Activated T-helper 17 cell treated with anti-CD3 and anti-CD28 coated beads, Interleukin-2, amount 50 U/mL, for 72 hours (primary cell): ENCODE measurements around the gene CDSN. TPM values are rescaled to one million over a fixed set of nuclear protein-coding genes. Genes with fewer than 3 reads are reported as not detected.

ENCODE experiments used
- ATAC-seq: fragments of 150-1000 bp; cut with Tn5 transposase; replicated peaks from 2 replicates; pipeline ENCODE4 v1.10.0; 2021; ENCODE audit warnings: mild to moderate bottlenecking, moderate library complexity
- H3K27ac Mint-ChIP-seq: one replicate; pipeline ENCODE4 v1.8.0; 2022; ENCODE audit warnings: mixed read lengths
- H3K27me3 Mint-ChIP-seq: one replicate; pipeline ENCODE4 v1.8.0; 2022; ENCODE audit warnings: mixed read lengths
- H3K36me3 Mint-ChIP-seq: one replicate; pipeline ENCODE4 v1.8.0; 2022; ENCODE audit warnings: low read depth, mild to moderate bottlenecking, mixed read lengths
- H3K4me1 Mint-ChIP-seq: one replicate; pipeline ENCODE4 v1.8.0; 2022; ENCODE audit warnings: mixed read lengths
- H3K4me3 Mint-ChIP-seq: one replicate; pipeline ENCODE4 v1.8.0; 2022; ENCODE audit warnings: mild to moderate bottlenecking, mixed read lengths
- H3K9me3 Mint-ChIP-seq: one replicate; pipeline ENCODE4 v1.8.0; 2022; ENCODE audit warnings: mixed read lengths
- total RNA-seq, 2 donors: library from RNA; stranded (reverse); gene quantifications; one replicate each; pipeline ENCODE4 v1.2.3, GENCODE V29; 2022

The CDSN gene
- total RNA-seq, 2 donors from 2014 or later: not detected

GRCh38 chr6:31131595-31131994 lies 11.3 kb upstream of the CDSN start:
- H3K27me3 Mint-ChIP-seq: no peaks in the 10 kb centered on the region
- no peak for ATAC-seq
- no peak overlapping the region for H3K27ac Mint-ChIP-seq
- H3K36me3 Mint-ChIP-seq: no peaks in the 10 kb centered on the region
- H3K4me1 Mint-ChIP-seq: peaks cover 5% of the 10 kb centered on the region
- no peak overlapping the region for H3K4me3 Mint-ChIP-seq
- H3K9me3 Mint-ChIP-seq: no peaks in the 10 kb centered on the region

- Mint-ChIP-seq H3K9me3 (no peaks in the 10 kb centered on the region), H3K4me3 (no peak overlapping the region), H3K4me1 (peaks cover 5% of the 10 kb centered on the region), H3K27me3 (no peaks in the 10 kb centered on the region), H3K36me3 (no peaks in the 10 kb centered on the region), H3K27ac (no peak overlapping the region)
- no peak for ATAC-seq
Observed at GRCh38 chr6:31130751-31131150, 10.5 kb upstream of the CDSN start.

GRCh38 chr6:31129130-31129529 lies 8.9 kb upstream of the CDSN start:
- H3K27ac Mint-ChIP-seq: no peak overlapping the region
- H3K27me3 Mint-ChIP-seq: no peaks in the 10 kb centered on the region
- H3K36me3 Mint-ChIP-seq: no peaks in the 10 kb centered on the region
- no peak for ATAC-seq
- H3K4me1 Mint-ChIP-seq: peaks cover 5% of the 10 kb centered on the region
- no peaks in the 10 kb centered on the region for H3K9me3 Mint-ChIP-seq
- H3K4me3 Mint-ChIP-seq: no peak overlapping the region

- H3K9me3 Mint-ChIP-seq: no peaks in the 10 kb centered on the region
- no peak overlapping the region for H3K4me3 Mint-ChIP-seq
- peak; percentile 68 for ATAC-seq
- H3K27me3 Mint-ChIP-seq: no peaks in the 10 kb centered on the region
- no peak overlapping the region for H3K27ac Mint-ChIP-seq
- H3K4me1 Mint-ChIP-seq: peaks cover 5% of the 10 kb centered on the region
- no peaks in the 10 kb centered on the region for H3K36me3 Mint-ChIP-seq
Observed at GRCh38 chr6:31128093-31128676, 7.9 kb upstream of the CDSN start.

- Mint-ChIP-seq H3K27me3 (no peaks in the 10 kb centered on the region), H3K9me3 (no peaks in the 10 kb centered on the region), H3K4me3 (no peak overlapping the region), H3K36me3 (no peaks in the 10 kb centered on the region), H3K27ac (no peak overlapping the region), H3K4me1 (peaks cover 5% of the 10 kb centered on the region)
- ATAC-seq: no peak
Observed at GRCh38 chr6:31126396-31127175, 6.3 kb upstream of the CDSN start.

- Mint-ChIP-seq H3K9me3 (no peaks in the 10 kb centered on the region), H3K36me3 (no peaks in the 10 kb centered on the region), H3K27me3 (no peaks in the 10 kb centered on the region), H3K27ac (no peak overlapping the region), H3K4me1 (peaks cover 5% of the 10 kb centered on the region), H3K4me3 (no peak overlapping the region)
- no peak for ATAC-seq
Observed at GRCh38 chr6:31125586-31126363, 5.5 kb upstream of the CDSN start.

- Mint-ChIP-seq H3K9me3 (no peaks in the 10 kb centered on the region), H3K4me1 (peaks cover 5% of the 10 kb centered on the region), H3K27ac (no peak overlapping the region), H3K4me3 (no peak overlapping the region), H3K27me3 (no peaks in the 10 kb centered on the region), H3K36me3 (no peaks in the 10 kb centered on the region)
- ATAC-seq: no peak
Observed at GRCh38 chr6:31125162-31125561, 4.9 kb upstream of the CDSN start.

- no peaks in the 10 kb centered on the region for H3K27me3 Mint-ChIP-seq
- ATAC-seq: no peak
- H3K36me3 Mint-ChIP-seq: no peaks in the 10 kb centered on the region
- H3K27ac Mint-ChIP-seq: no peak overlapping the region
- no peaks in the 10 kb centered on the region for H3K9me3 Mint-ChIP-seq
- H3K4me1 Mint-ChIP-seq: peaks cover 3% of the 10 kb centered on the region
- H3K4me3 Mint-ChIP-seq: no peak overlapping the region
Observed at GRCh38 chr6:31122791-31123706, 2.8 kb upstream of the CDSN start.

GRCh38 chr6:31121131-31121790 lies 1.0 kb upstream of the CDSN start:
- H3K4me1 Mint-ChIP-seq: no peaks in the 10 kb centered on the region
- H3K9me3 Mint-ChIP-seq: no peaks in the 10 kb centered on the region
- H3K27me3 Mint-ChIP-seq: no peaks in the 10 kb centered on the region
- ATAC-seq: no peak
- H3K27ac Mint-ChIP-seq: no peak overlapping the region
- H3K36me3 Mint-ChIP-seq: no peaks in the 10 kb centered on the region
- H3K4me3 Mint-ChIP-seq: no peak overlapping the region

GRCh38 chr6:31118178-31118577 lies 2.1 kb downstream of the CDSN start:
- no peaks in the 10 kb centered on the region for H3K9me3 Mint-ChIP-seq
- ATAC-seq: no peak
- H3K27ac Mint-ChIP-seq: no peak overlapping the region
- H3K36me3 Mint-ChIP-seq: no peaks in the 10 kb centered on the region
- peaks cover 6% of the 10 kb centered on the region for H3K27me3 Mint-ChIP-seq
- H3K4me3 Mint-ChIP-seq: no peak overlapping the region
- H3K4me1 Mint-ChIP-seq: peaks cover 7% of the 10 kb centered on the region

- H3K27me3 Mint-ChIP-seq: peaks cover 6% of the 10 kb centered on the region
Observed at GRCh38 chr6:31116661-31117385, 3.4 kb downstream of the CDSN start.

GRCh38 chr6:31115941-31116560 lies 4.2 kb downstream of the CDSN start:
- Mint-ChIP-seq H3K36me3 (no peaks in the 10 kb centered on the region), H3K27me3 (peaks cover 6% of the 10 kb centered on the region), H3K4me1 (peaks cover 7% of the 10 kb centered on the region), H3K4me3 (no peak overlapping the region), H3K9me3 (no peaks in the 10 kb centered on the region), H3K27ac (no peak overlapping the region)
- ATAC-seq: no peak

More at GRCh38 chr6:31116661-31117385, 3.4 kb downstream of the CDSN start:
- H3K27ac Mint-ChIP-seq: no peak overlapping the region
- H3K4me3 Mint-ChIP-seq: no peak overlapping the region
- H3K9me3 Mint-ChIP-seq: no peaks in the 10 kb centered on the region
- ATAC-seq: no peak
- H3K4me1 Mint-ChIP-seq: peaks cover 7% of the 10 kb centered on the region
- no peaks in the 10 kb centered on the region for H3K36me3 Mint-ChIP-seq
